ENCODE results near the gene CLIC4. TPM values are rescaled to one million over a fixed set of nuclear protein-coding genes. Genes with fewer than 3 reads are reported as not detected.

The CLIC4 gene
- total RNA-seq (2021): 94.6 and 123 TPM in 2 replicates
- Bru-seq, nascent RNA: percentile 92 among the genes with signal in this experiment
- BruChase-seq, experiment 1, labeled RNA remaining after a 2-hour chase: percentile 85 among the genes with signal in this experiment
- percentile 93 among the genes with signal in this experiment for BruChase-seq, experiment 2, labeled RNA remaining after a 6-hour chase
- long read RNA-seq, full-length matches to known transcripts: 238 of 261 reads
- long read RNA-seq, partial matches to known transcripts: 19 of 261 reads
- long read RNA-seq, other reads (novel, unspliced or antisense): 4 of 261 reads

- BruUV-seq (replicated peaks): no TSS peak
- H3K27ac ChIP-seq: peak within 1 kb of the TSS; percentile 60
- H3K36me3 ChIP-seq (ENCODE audit: low read depth): no peaks in the 10 kb centered on the region
- peaks cover 3% of the 10 kb centered on the region; the same call in 1 of the 2 replicates for H3F3A ChIP-seq (ENCODE audit: insufficient read depth, low read depth)
- ChIA-PET POLR2A (ENCODE audit: unreplicated experiment) (interaction anchor here (0.5 to 2.4 kb wide), 12 partner anchors 11 to 1042 kb away, joined by 3 to 23 read pairs (median 6); no protein-coding TSS in a partner anchor), CTCF (interaction anchor here (0.6 to 1.2 kb wide), 8 partner anchors 19 to 90 kb away, joined by 3 to 9 read pairs (median 4); no protein-coding TSS in a partner anchor)
- peaks cover 31% of the 10 kb centered on the region for H3K4me1 ChIP-seq (replicated peaks; ENCODE audit: insufficient read depth)
- H3K9me2 ChIP-seq (ENCODE audit: insufficient read depth): no peaks in the 10 kb centered on the region
- peak within 1 kb of the TSS; percentile 75 for H3K4me2 ChIP-seq
- peak; percentile 89 to 100 for DNase-seq
- intact Hi-C loops (cut with micrococcal nuclease; ENCODE audit: unreplicated experiment): loop anchor here (1.0 to 5.0 kb wide), 5 partner anchors 21 to 82 kb away; no protein-coding TSS in a partner anchor
- H4K20me1 ChIP-seq (ENCODE audit: insufficient read depth): peaks cover 15% of the 10 kb centered on the region
- peak within 1 kb of the TSS; percentile 69 for H3K4me3 ChIP-seq
- no peaks in the 10 kb centered on the region for H3K9me3 ChIP-seq (ENCODE audit: insufficient read depth, low read depth)
- no peak for TF ChIP-seq EZH2 (IDR thresholded peaks at IDR 0.05; ENCODE audit: low read depth)
- TF ChIP-seq CTCF (conservative IDR thresholded peaks at IDR 0.05): no peak
- peaks cover 38% of the 10 kb centered on the region for H3K79me2 ChIP-seq (ENCODE audit: low read depth)
- no peaks in the 10 kb centered on the region for H3K27me3 ChIP-seq (ENCODE audit: insufficient read depth, low read depth)
- peak within 1 kb of the TSS; percentile 71 for H2AFZ ChIP-seq
Observed at GRCh38 chr1:24744911-24745710, at the start of gene CLIC4. TSS of gene CLIC4 (plus strand) at chr1:24745447. CDS start at chr1:24745554, 107 bp downstream.

- no peaks in the 10 kb centered on the region for H3K4me1 ChIP-seq (replicated peaks; ENCODE audit: insufficient read depth)
- no peak overlapping the region for H3K27ac ChIP-seq
- intact Hi-C loops (cut with micrococcal nuclease; ENCODE audit: unreplicated experiment): no loop called here
- no peaks in the 10 kb centered on the region for H3F3A ChIP-seq (ENCODE audit: insufficient read depth, low read depth)
- no TSS peak for BruUV-seq (replicated peaks)
- POLR2A ChIA-PET (ENCODE audit: unreplicated experiment): no interaction called here
- no peak overlapping the region for H3K4me2 ChIP-seq
- no peaks in the 10 kb centered on the region for H4K20me1 ChIP-seq (ENCODE audit: insufficient read depth)
- H3K4me3 ChIP-seq: no peak overlapping the region
- CTCF ChIA-PET: interaction anchor here (0.5 to 0.6 kb wide), 3 partner anchors 13 to 123 kb away, joined by 3 to 4 read pairs (median 3); no protein-coding TSS in a partner anchor
- H3K36me3 ChIP-seq (ENCODE audit: low read depth): no peaks in the 10 kb centered on the region
- no peaks in the 10 kb centered on the region for H3K79me2 ChIP-seq (ENCODE audit: low read depth)
- DNase-seq: no peak
- no peaks in the 10 kb centered on the region for H3K9me2 ChIP-seq (ENCODE audit: insufficient read depth)
- H3K27me3 ChIP-seq (ENCODE audit: insufficient read depth, low read depth): no peaks in the 10 kb centered on the region
- H2AFZ ChIP-seq: no peak overlapping the region
- TF ChIP-seq EZH2 (IDR thresholded peaks at IDR 0.05; ENCODE audit: low read depth) (no peak), CTCF (conservative IDR thresholded peaks at IDR 0.05) (no peak)
- H3K9me3 ChIP-seq (ENCODE audit: insufficient read depth, low read depth): no peaks in the 10 kb centered on the region
Observed at GRCh38 chr1:24696041-24696755, 49.0 kb upstream of the CLIC4 start.
